HG03575 (cell line): ENCODE data around the gene IL25.
"Not testable (repeated sequence)": the region's sequence is repeated elsewhere in the genome, so short reads cannot be mapped to it uniquely, and the experiment has no call there.

ENCODE experiments used
- ATAC-seq: cut with Tn5 transposase; IDR thresholded peaks from one replicate; pipeline ENCODE4 v1.9.1; 2021; ENCODE audit not compliant: unreplicated experiment, insufficient number of reproducible peaks, low FRiP score; ENCODE audit errors: extremely low read depth

IL25 gene

GRCh38 chr14:23385244-23385641 lies 12.6 kb downstream of the IL25 start:
- no peak for ATAC-seq

DNA sequence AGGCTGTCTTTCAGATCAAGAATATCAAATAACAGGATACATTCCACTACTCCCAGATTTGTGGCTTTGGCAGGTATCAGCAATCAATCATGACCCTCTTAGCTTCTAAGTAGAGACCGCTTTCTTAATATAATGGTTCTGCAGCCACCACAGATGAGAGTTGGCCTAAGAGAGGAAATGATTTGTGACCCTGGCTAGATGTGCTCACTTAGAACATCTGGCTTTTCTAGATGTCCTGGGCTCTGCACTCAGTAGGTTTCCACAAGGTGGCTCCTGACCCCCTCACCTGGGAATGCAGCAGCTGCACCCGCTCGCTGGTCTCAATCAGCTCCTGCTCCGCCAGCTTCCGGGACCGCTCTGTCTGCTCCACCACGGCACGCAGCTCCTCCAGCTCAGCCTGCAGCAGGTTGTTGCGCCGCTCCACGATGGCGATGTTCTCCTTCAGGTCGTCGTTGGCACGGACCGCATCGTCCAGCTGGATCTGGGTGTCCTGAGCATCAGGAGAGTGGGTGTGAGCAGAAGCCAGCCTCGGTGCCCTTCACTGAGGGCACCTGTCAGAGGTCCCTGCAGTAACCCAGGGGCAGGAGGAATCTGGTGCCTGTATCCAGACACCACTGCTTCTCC lies 13.1 kb downstream of the IL25 start:
- no peak for ATAC-seq

DNA sequence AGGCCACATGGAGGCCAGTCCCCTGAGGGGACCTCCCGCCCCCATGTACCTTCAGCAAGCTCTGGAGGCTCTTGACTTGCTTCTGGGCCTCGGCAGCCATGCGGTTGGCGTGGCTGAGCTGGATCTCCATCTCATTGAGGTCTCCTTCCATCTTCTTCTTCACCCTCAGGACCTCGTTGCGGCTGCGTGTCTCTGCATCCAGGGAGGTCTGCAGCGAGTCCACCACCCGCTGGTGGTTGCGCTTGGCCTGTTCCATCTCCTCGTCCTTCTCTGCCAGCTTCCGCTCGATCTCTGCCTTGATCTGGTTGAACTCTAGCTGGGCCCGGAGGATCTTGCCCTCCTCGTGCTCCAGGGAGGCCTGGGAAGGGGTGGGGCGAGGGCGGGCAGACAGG lies 13.7 kb downstream of the IL25 start:
- not testable (repeated sequence) for ATAC-seq

DNA sequence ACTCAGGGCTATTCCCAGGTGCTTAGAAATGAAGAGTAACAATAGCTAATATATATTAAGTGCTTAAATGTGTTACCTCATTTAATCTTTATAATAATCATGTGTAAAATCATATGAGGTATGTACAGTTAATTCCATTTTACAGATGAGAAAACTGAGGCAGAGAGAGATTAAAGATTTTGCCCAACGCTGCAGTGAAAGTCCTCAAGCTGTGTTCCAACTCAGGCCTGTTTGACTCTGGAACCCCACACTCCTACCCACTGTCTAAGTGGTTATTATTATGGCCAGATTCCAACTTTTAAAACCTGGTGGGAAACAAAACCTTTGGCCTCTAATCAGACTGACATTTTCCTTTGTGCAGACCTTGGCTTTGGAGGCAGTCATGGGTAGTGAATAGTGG lies 14.4 kb downstream of the IL25 start:
- ATAC-seq, result no peak

- ATAC-seq, result no peak
These were observed 15.6 kb downstream of the IL25 start for GRCh38 chr14:23387916-23388882.

DNA sequence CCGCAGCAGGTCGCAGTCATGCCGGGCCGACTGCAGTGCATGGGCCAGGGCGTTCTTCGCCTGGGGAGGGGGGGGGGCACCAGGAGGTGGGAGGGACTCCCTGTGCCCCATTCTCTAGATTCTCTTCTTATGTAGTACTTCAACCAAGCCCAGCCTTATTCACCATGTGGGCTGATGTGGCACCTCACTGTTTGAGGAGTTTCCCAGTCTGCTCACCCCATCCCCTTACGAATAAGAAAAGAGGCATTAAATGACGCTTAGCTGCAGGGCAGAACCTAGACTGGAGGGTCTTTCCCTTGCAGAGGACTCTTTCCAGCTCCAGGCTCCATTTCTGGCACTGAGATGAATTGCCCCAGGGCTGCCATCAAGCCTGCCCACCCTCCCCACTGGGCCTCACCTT lies 16.4 kb downstream of the IL25 start:
- no peak for ATAC-seq

GRCh38 chr14:23389396-23389795 lies 16.8 kb downstream of the IL25 start:
- no peak for ATAC-seq

- not testable (repeated sequence) for ATAC-seq
These were observed 17.3 kb downstream of the IL25 start for GRCh38 chr14:23389871-23390270.

- ATAC-seq, result no peak
These were observed 20.0 kb downstream of the IL25 start for GRCh38 chr14:23392613-23393012.

- no peak for ATAC-seq
These were observed 23.5 kb downstream of the IL25 start for GRCh38 chr14:23396126-23396525.

DNA sequence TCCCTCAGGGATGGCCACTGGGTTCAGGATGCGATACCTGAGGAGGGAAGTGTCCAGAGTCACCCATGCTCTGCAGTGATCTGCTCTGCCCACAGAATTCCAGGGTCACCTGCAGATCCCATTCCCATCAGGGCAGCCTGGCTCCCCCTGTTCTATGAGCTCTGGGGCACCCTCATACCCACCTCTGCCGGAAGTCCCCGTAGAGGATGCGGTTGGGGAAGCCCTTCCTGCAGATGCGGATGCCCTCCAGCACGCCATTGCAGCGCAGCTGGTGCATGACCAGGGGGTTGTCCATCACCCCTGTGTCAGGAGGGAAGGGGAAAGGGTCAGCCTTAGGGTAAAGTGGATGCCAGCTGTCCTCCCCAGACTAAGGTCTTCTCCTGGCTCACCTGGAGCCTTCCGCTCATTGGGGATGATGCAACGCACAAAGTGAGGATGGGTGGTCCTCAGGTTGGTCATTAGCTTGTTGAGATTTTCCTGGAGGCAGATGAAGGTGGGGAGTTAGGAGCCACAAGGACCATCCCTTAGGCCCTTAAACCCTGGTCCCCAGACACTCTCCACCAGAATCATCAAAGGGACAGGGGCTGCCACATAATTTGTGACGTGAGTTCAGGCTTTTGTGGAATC lies 24.3 kb downstream of the IL25 start:
- no peak for ATAC-seq

DNA sequence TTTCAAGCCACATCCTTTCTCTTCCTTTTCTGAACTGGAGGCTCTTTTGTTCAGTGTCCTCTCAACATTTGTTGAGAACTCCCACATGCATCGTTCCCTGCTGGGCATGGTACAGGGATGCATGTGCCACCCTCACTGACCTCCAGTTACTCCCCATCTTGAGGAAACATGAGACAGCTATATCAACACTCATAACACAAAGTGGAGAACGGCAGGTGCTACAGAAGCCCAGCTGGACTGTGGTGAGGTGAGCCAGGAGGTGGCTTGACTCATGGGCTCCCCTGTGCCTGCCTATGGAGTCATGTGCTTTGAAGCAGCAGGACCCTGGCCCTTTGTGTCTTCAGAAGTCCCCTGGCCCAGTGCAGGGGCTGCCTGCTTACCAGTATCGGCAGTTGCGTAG lies 25.7 kb downstream of the IL25 start:
- ATAC-seq, result no peak

GRCh38 chr14:23399136-23399535 lies 26.5 kb downstream of the IL25 start:
- ATAC-seq, result no peak

- ATAC-seq, result no peak
These were observed 27.0 kb downstream of the IL25 start for GRCh38 chr14:23399591-23399990.

DNA sequence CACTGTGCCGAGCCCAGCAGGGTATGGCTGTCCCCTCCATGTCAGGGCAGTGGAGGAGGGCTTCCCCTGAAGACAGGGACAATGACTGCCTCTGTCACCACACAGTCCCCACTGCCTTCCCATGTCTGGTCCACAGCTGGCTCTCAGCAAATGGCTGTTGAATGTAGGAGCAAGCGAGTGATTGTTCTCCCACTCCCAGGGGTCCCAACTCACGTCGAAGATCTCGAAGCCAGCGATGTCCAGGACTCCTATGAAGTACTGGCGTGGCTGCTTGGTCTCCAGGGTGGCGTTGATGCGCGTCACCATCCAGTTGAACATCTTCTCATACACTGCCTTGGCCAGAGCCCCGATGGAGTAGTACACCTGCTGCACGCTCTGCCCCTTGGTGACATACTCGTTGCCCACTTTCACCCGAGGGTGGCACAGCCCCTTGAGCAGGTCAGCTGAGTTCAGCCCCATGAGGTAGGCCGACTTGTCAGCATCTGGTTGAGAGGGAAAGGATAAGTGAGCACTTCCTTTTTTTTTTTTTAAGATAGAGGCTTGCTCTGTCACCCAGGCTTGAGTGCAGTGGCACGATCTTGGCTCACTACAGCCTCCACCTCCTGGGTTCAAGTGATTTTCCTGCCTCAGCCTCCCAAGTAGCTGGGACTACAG lies 28.0 kb downstream of the IL25 start:
- not testable (repeated sequence) for ATAC-seq

- ATAC-seq, result no peak
These were observed 28.7 kb downstream of the IL25 start for GRCh38 chr14:23401291-23401690.

DNA sequence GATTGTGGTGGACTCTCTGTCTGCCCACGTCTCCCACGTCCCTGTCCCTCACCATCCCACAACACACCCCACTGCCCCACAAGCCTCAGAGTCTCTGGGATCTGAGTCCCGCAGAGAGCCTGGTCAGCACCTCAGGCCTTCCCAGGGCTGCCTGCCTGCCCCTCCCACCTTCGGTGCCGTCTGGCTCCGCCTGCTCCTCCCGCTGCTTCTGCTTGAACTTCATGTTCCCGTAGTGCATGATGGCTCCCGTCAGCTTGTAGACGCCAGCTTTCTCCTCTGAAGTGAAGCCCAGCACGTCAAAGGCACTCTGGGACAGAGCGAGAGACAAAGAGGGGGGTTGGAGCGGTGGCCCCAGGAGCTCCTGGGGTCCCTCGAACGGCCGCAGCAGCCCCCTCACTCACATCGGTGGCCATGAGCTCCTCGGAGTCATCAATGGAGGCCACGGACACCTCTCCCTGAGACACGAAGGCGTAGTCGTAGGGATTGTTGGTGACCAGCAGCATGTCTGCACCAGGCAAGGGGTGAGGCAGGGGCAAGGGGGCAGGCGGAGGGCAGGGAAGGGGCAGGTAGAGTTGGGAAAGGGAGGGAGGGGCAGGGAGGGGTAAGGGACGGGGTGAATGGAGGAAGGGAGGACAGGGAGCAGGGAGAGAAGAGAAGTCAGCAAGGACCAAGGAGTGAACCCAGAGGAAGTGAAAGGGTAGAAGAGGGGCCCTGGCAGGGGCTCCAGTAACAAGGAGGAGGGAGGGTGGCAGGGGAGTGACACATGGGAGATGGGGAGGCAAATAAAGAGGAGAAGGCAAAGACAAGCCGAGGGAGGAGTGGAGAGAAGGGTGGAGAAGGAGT lies 29.9 kb downstream of the IL25 start:
- no peak for ATAC-seq

GRCh38 chr14:23403139-23403438 lies 30.5 kb downstream of the IL25 start:
- ATAC-seq, result no peak

DNA sequence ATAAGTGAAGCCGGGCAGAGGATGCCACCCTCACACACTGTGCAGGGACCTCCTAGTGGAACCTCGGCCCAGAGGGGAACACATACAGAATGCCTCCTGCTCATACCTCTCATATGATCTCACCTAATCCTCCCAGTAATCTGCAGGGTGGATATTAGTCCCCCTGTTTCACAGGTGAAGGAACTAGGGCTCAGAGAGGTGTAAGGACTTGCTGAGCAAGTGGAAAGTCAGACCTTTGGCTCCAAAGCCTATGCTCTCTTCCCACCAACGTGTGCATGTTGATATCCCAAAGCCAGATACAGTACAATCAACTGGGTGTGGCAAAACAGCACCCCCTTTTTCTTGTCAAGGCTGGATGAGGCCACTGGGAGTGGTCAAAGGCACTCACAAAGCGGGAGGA lies 31.3 kb downstream of the IL25 start:
- no peak for ATAC-seq
